Trophoblast cell (in vitro differentiated cells and primary cell): ENCODE measurements around the gene SBF2.

Source experiments
- DNase-seq, 2 donors: peaks; one replicate each; pipeline ENCODE4 v3.0.0-alpha.2; 2016
- H2AFZ ChIP-seq: 2 replicates; pipeline ENCODE4 v1.6.1; 2013; ENCODE audit warnings: low read length, moderate library complexity, mild to moderate bottlenecking; ENCODE audit not compliant: insufficient read depth, poor library complexity
- H2AK5ac ChIP-seq: 2 replicates; pipeline ENCODE4 v1.6.1; 2013; ENCODE audit warnings: mild to moderate bottlenecking, low read length
- H2BK120ac ChIP-seq: 2 replicates; pipeline ENCODE4 v1.6.1; 2013; ENCODE audit warnings: low read length, mild to moderate bottlenecking, moderate library complexity; ENCODE audit not compliant: insufficient read depth, poor library complexity
- H2BK12ac ChIP-seq: 2 replicates; pipeline ENCODE4 v1.6.1; 2013; ENCODE audit warnings: mild to moderate bottlenecking, low read length, moderate library complexity
- H2BK5ac ChIP-seq: 2 replicates; pipeline ENCODE4 v1.6.1; 2013; ENCODE audit warnings: low read length, low read depth, moderate library complexity, mild to moderate bottlenecking; ENCODE audit not compliant: poor library complexity
- H3K14ac ChIP-seq: 2 replicates; pipeline ENCODE4 v1.6.1; 2013; ENCODE audit warnings: mild to moderate bottlenecking, low read length
- H3K18ac ChIP-seq: 2 replicates; pipeline ENCODE4 v1.6.1; 2013; ENCODE audit warnings: mild to moderate bottlenecking, low read length
- H3K23ac ChIP-seq: 2 replicates; pipeline ENCODE4 v1.6.1; 2013; ENCODE audit warnings: low read length
- H3K27ac ChIP-seq: 2 replicates; pipeline ENCODE4 v1.5.1; 2013; ENCODE audit warnings: low read depth, mild to moderate bottlenecking, inconsistent platforms, low read length, moderate library complexity
- H3K27me3 ChIP-seq: 2 replicates; pipeline ENCODE4 v1.6.1; 2013; ENCODE audit warnings: inconsistent platforms, mild to moderate bottlenecking, low read length, moderate library complexity; ENCODE audit not compliant: insufficient read depth
- H3K36me3 ChIP-seq, 2 experiments: 1 replicate in 1 of 2; 2 replicates in 1 of 2; pipeline ENCODE4 v1.6.1; 2013; ENCODE audit warnings: low read length in 2 of 2, mild to moderate bottlenecking in 2 of 2, moderate library complexity in 1 of 2; ENCODE audit not compliant: insufficient read depth in 2 of 2, control insufficient read depth in 1 of 2
- H3K4ac ChIP-seq: 2 replicates; pipeline ENCODE4 v1.6.1; 2013; ENCODE audit warnings: low read depth, mild to moderate bottlenecking, low read length, moderate library complexity
- H3K4me1 ChIP-seq, 2 experiments: 1 replicate in 1 of 2; 2 replicates in 1 of 2; pipeline ENCODE4 v1.6.1; 2013; ENCODE audit warnings: low read length in 2 of 2, mild to moderate bottlenecking in 2 of 2, moderate library complexity in 1 of 2; ENCODE audit not compliant: insufficient read depth in 2 of 2, control insufficient read depth in 1 of 2
- H3K4me2 ChIP-seq: 2 replicates; pipeline ENCODE4 v1.6.1; 2013; ENCODE audit warnings: inconsistent platforms, mild to moderate bottlenecking, low read length, moderate library complexity
- H3K4me3 ChIP-seq: 2 replicates; pipeline ENCODE4 v1.5.1; 2013; ENCODE audit warnings: mild to moderate bottlenecking, low read depth, low read length, inconsistent platforms
- H3K79me1 ChIP-seq: one replicate; pipeline ENCODE4 v1.6.1; 2013; ENCODE audit warnings: low read length
- H3K79me2 ChIP-seq: 2 replicates; pipeline ENCODE4 v1.6.1; 2013; ENCODE audit warnings: low read length, mild to moderate bottlenecking; ENCODE audit not compliant: control insufficient read depth, insufficient read depth, poor library complexity
- H3K9ac ChIP-seq: 2 replicates; pipeline ENCODE4 v1.6.1; 2013; ENCODE audit warnings: mild to moderate bottlenecking, low read length
- H3K9me3 ChIP-seq: 2 replicates; pipeline ENCODE4 v1.6.1; 2013; ENCODE audit warnings: low read depth, mild to moderate bottlenecking, control low read depth, inconsistent platforms, low read length; ENCODE audit not compliant: insufficient read depth
- H4K12ac ChIP-seq: 2 replicates; pipeline ENCODE4 v1.6.1; 2013; ENCODE audit warnings: low read depth, mild to moderate bottlenecking, low read length, moderate library complexity
- H4K8ac ChIP-seq: 2 replicates; pipeline ENCODE4 v1.6.1; 2013; ENCODE audit warnings: low read depth, mild to moderate bottlenecking, low read length, moderate library complexity
- H4K91ac ChIP-seq: one replicate; pipeline ENCODE4 v1.6.1; 2013; ENCODE audit warnings: low read depth, mild to moderate bottlenecking, low read length, moderate library complexity
- WGBS: extraction: QIAGEN DNeasy Blood & Tissue Kit; methylation state at CpG from one replicate; pipeline ENCODE4 v1.1.7; 2013; ENCODE audit warnings: missing lambda C conversion rate; ENCODE audit not compliant: insufficient read length, insufficient coverage; ENCODE audit errors: extremely low coverage; 5-methylcytosine and 5-hydroxymethylcytosine counted together

SBF2 gene

GRCh38 chr11:10144954-10145353 lies 149.1 kb downstream of the SBF2 start:
- Histone ChIP-seq H3K4ac (no peak overlapping the region), H4K8ac (no peak overlapping the region), H2AFZ (no peak overlapping the region), H3K36me3 (no peaks in the 10 kb centered on the region), H3K4me2 (no peak overlapping the region), H3K4me1 (no peaks in the 10 kb centered on the region), H4K91ac (no peak overlapping the region), H3K23ac (no peak overlapping the region), H3K79me1 (no peaks in the 10 kb centered on the region), H2BK120ac (no peak overlapping the region), H3K14ac (no peak overlapping the region), H2BK5ac (no peak overlapping the region), H2BK12ac (no peak overlapping the region), H3K9ac (no peak overlapping the region), H3K9me3 (no peaks in the 10 kb centered on the region), H2AK5ac (no peak overlapping the region), H3K18ac (no peak overlapping the region), H4K12ac (no peak overlapping the region), H3K27ac (no peak overlapping the region), H3K4me3 (no peak overlapping the region), H3K79me2 (no peaks in the 10 kb centered on the region), H3K27me3 (no peaks in the 10 kb centered on the region)
- no peak for DNase-seq
- WGBS: no CpG with 5 or more reads among the region's 4 CpGs

GRCh38 chr11:10139656-10140055 lies 154.4 kb downstream of the SBF2 start:
- Histone ChIP-seq H2AK5ac (no peak overlapping the region), H3K14ac (no peak overlapping the region), H3K9me3 (peaks cover 1% of the 10 kb centered on the region), H3K4ac (no peak overlapping the region), H4K12ac (no peak overlapping the region), H3K4me2 (no peak overlapping the region), H3K9ac (no peak overlapping the region), H2BK5ac (no peak overlapping the region), H3K4me3 (no peak overlapping the region), H3K18ac (no peak overlapping the region), H3K36me3 (no peaks in the 10 kb centered on the region), H3K27ac (no peak overlapping the region), H2AFZ (no peak overlapping the region), H3K79me2 (no peaks in the 10 kb centered on the region), H3K23ac (no peak overlapping the region), H3K27me3 (no peaks in the 10 kb centered on the region), H2BK120ac (no peak overlapping the region), H3K4me1 (no peaks in the 10 kb centered on the region), H4K91ac (no peak overlapping the region), H4K8ac (no peak overlapping the region), H3K79me1 (no peaks in the 10 kb centered on the region), H2BK12ac (no peak overlapping the region)
- DNase-seq: no peak
- no CpG with 5 or more reads among the region's 2 CpGs for WGBS

- Histone ChIP-seq H3K4me2 (no peak overlapping the region), H3K79me2 (no peaks in the 10 kb centered on the region), H3K23ac (no peak overlapping the region), H3K27me3 (no peaks in the 10 kb centered on the region), H3K18ac (no peak overlapping the region), H4K12ac (no peak overlapping the region), H2AK5ac (no peak overlapping the region), H3K9ac (no peak overlapping the region), H3K79me1 (no peaks in the 10 kb centered on the region), H3K4me3 (no peak overlapping the region), H4K8ac (no peak overlapping the region), H3K9me3 (peaks cover 1% of the 10 kb centered on the region), H3K14ac (no peak overlapping the region), H3K4ac (no peak overlapping the region), H3K4me1 (no peaks in the 10 kb centered on the region), H2BK120ac (no peak overlapping the region), H2BK5ac (no peak overlapping the region), H2BK12ac (no peak overlapping the region), H3K27ac (no peak overlapping the region), H4K91ac (no peak overlapping the region), H2AFZ (no peak overlapping the region), H3K36me3 (no peaks in the 10 kb centered on the region)
- no CpG with 5 or more reads among the region's 3 CpGs for WGBS
- DNase-seq: no peak
Measured at GRCh38 chr11:10139143-10139542, 154.9 kb downstream of the SBF2 start.

- Histone ChIP-seq H3K27me3 (no peaks in the 10 kb centered on the region), H3K9ac (no peak overlapping the region), H3K79me1 (no peaks in the 10 kb centered on the region), H4K8ac (no peak overlapping the region), H3K4me1 (no peaks in the 10 kb centered on the region), H3K4ac (no peak overlapping the region), H2BK5ac (no peak overlapping the region), H3K23ac (no peak overlapping the region), H2BK12ac (no peak overlapping the region), H3K79me2 (no peaks in the 10 kb centered on the region), H3K9me3 (peaks cover 1% of the 10 kb centered on the region), H3K4me3 (no peak overlapping the region), H2AFZ (no peak overlapping the region), H3K18ac (no peak overlapping the region), H4K12ac (no peak overlapping the region), H4K91ac (no peak overlapping the region), H3K36me3 (no peaks in the 10 kb centered on the region), H2BK120ac (no peak overlapping the region), H3K14ac (no peak overlapping the region), H2AK5ac (no peak overlapping the region), H3K27ac (no peak overlapping the region), H3K4me2 (no peak overlapping the region)
- WGBS: no CpG with 5 or more reads among the region's 5 CpGs
- DNase-seq: no peak
Measured at GRCh38 chr11:10134975-10135481, 159.0 kb downstream of the SBF2 start.
